ENCODE results near the gene MPC2. TPM values are rescaled to one million over a fixed set of nuclear protein-coding genes. Genes with fewer than 3 reads are reported as not detected.

Gene MPC2
- total RNA-seq, 4 donors from 2014 or later: 16.2 to 40.1 (median 35.1) TPM

GRCh38 chr1:167974698-167975097 is 37.8 kb upstream of the MPC2 start:
- TF ChIP-seq POLR2A (IDR thresholded peaks at IDR 0.05): no peak
- TF ChIP-seq, protein P1, sequence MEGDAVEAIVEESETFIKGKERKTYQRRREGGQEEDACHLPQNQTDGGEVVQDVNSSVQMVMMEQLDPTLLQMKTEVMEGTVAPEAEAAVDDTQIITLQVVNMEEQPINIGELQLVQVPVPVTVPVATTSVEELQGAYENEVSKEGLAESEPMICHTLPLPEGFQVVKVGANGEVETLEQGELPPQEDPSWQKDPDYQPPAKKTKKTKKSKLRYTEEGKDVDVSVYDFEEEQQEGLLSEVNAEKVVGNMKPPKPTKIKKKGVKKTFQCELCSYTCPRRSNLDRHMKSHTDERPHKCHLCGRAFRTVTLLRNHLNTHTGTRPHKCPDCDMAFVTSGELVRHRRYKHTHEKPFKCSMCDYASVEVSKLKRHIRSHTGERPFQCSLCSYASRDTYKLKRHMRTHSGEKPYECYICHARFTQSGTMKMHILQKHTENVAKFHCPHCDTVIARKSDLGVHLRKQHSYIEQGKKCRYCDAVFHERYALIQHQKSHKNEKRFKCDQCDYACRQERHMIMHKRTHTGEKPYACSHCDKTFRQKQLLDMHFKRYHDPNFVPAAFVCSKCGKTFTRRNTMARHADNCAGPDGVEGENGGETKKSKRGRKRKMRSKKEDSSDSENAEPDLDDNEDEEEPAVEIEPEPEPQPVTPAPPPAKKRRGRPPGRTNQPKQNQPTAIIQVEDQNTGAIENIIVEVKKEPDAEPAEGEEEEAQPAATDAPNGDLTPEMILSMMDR (IDR thresholded peaks at IDR 0.05): no peak
- H3K27me3 ChIP-seq: no peaks in the 10 kb centered on the region
- H3K4me1 ChIP-seq: no peaks in the 10 kb centered on the region
- 96 to 97% methylated on average over 4 of the region's 4 CpGs for WGBS, 2 donors
- no peak overlapping the region for H3K27ac ChIP-seq
- intact Hi-C loops (cut with DNase I): no loop called here
- H3K9me3 ChIP-seq: no peaks in the 10 kb centered on the region
- no peaks in the 10 kb centered on the region for H3K36me3 ChIP-seq
- DNase-seq: no peak
- no peak overlapping the region for H3K4me3 ChIP-seq (replicated peaks in 1 of 3)

DNA sequence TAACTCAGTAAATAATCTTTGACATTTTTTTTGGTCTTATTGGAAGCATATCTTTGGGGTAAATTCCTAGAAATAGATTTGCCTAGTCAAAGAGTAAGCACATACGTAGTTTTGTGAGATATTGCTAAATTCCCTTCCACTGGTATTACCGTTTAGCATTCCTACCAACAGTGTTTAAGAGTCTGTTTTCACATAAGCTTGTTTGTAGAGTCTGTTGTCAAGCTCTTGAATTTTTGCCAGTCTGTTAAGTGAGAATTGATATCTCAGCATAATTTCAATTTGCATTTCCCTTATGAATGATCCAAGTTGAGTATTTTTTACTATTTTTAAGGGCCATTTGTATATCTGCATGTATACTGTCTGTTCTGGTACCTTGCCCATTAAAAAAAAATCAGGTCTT is 37.0 kb upstream of the MPC2 start:
- Histone ChIP-seq H3K27me3 (no peaks in the 10 kb centered on the region), H3K4me1 (no peaks in the 10 kb centered on the region), H3K27ac (no peak overlapping the region), H3K4me3 (replicated peaks in 1 of 3) (no peak overlapping the region), H3K36me3 (no peaks in the 10 kb centered on the region), H3K9me3 (no peaks in the 10 kb centered on the region)
- no peak for TF ChIP-seq POLR2A (IDR thresholded peaks at IDR 0.05)
- TF ChIP-seq, protein P1 (IDR thresholded peaks at IDR 0.05): no peak
- intact Hi-C loops (cut with DNase I): no loop called here
- WGBS, 2 donors: 78 to 84% methylated on average over 2 of the region's 2 CpGs
- DNase-seq: no peak

DNA sequence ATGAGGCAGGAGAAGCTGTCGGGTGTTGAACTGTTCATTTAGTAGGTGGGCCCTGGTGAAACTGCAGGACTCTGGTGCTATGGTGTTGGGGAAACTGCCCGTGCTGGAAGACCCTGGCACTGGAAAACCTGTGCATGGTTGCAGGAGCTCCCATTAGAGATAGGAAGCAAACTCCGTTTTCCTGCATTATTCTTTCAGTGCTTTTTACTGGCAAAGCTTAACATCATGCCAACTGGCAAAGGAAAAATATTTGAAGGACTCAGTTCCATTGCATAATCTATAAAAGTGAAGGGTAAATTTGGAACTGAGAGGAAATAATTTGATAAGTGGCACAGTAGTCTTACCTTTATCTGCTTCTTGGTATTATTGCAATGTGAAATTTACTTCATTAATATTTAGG is 31.7 kb upstream of the MPC2 start:
- no peak for DNase-seq
- H3K27ac ChIP-seq: no peak overlapping the region
- H3K36me3 ChIP-seq: peaks cover 0 to 4% of the 10 kb centered on the region in 2 donors
- intact Hi-C loops (cut with DNase I): no loop called here
- TF ChIP-seq, protein P1 (IDR thresholded peaks at IDR 0.05): no peak
- no peak for TF ChIP-seq POLR2A (IDR thresholded peaks at IDR 0.05)
- no peak overlapping the region for H3K4me3 ChIP-seq (replicated peaks in 1 of 3)
- H3K9me3 ChIP-seq: no peaks in the 10 kb centered on the region
- WGBS, 2 donors: 80 to 88% methylated on average over 3 of the region's 3 CpGs
- H3K27me3 ChIP-seq: no peaks in the 10 kb centered on the region
- H3K4me1 ChIP-seq: no peaks in the 10 kb centered on the region

DNA sequence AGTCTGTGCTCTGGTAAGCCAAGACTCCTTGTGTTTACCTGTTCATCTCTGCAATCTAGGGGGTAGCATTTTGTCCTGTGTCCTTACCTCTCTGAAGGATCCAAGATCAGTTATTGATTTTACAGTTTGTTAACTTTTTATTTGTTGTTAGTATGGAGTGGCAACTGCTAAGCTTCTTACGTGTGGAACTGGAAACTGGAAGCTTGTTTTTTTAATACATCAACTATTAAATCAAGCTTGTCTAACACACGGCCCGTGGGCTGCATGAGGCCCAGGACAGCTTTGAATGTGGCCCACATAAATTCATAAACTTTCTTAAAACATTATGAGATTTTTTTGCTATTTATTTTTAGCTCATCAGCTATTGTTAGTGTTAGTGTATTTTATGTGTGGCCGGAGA is 29.2 kb upstream of the MPC2 start:
- H3K9me3 ChIP-seq: no peaks in the 10 kb centered on the region
- H3K36me3 ChIP-seq: peaks cover 0 to 4% of the 10 kb centered on the region in 2 donors
- 84% methylated on average over 4 of the region's 4 CpGs for WGBS, 2 donors
- H3K4me1 ChIP-seq: no peaks in the 10 kb centered on the region
- TF ChIP-seq POLR2A (IDR thresholded peaks at IDR 0.05): no peak
- TF ChIP-seq, protein P1 (IDR thresholded peaks at IDR 0.05): no peak
- no peaks in the 10 kb centered on the region for H3K27me3 ChIP-seq
- intact Hi-C loops (cut with DNase I): no loop called here
- no peak overlapping the region for H3K27ac ChIP-seq
- DNase-seq: no peak
- H3K4me3 ChIP-seq (replicated peaks in 1 of 3): no peak overlapping the region

- no peak for DNase-seq
- H3K36me3 ChIP-seq: peaks cover 0 to 4% of the 10 kb centered on the region in 2 donors
- H3K4me1 ChIP-seq: no peaks in the 10 kb centered on the region
- no peaks in the 10 kb centered on the region for H3K27me3 ChIP-seq
- 81 to 82% methylated on average over 4 of the region's 4 CpGs for WGBS, 2 donors
- intact Hi-C loops (cut with DNase I): no loop called here
- H3K9me3 ChIP-seq: no peaks in the 10 kb centered on the region
- H3K4me3 ChIP-seq (replicated peaks in 1 of 3): no peak overlapping the region
- no peak for TF ChIP-seq POLR2A (IDR thresholded peaks at IDR 0.05)
- TF ChIP-seq, protein P1 (IDR thresholded peaks at IDR 0.05): no peak
- H3K27ac ChIP-seq: no peak overlapping the region
These were observed 27.8 kb upstream of the MPC2 start for GRCh38 chr1:167964646-167965045.
